Loucy (cell line): Measurements from ENCODE around the gene LRRTM2.
"Not testable (repeated sequence)": the region's sequence is repeated elsewhere in the genome, so short reads cannot be mapped to it uniquely, and the experiment has no call there.

Source experiments
- H2AFZ ChIP-seq: fragments of 200-600 bp; sonication (generic); 2 replicates; pipeline ENCODE4 v1.6.0; 2016; ENCODE audit warnings: antibody characterized with exemption, mild to moderate bottlenecking, low read length, moderate library complexity
- H3F3A ChIP-seq: fragments of 200-600 bp; 2 replicates; pipeline ENCODE4 v1.6.0; 2016; ENCODE audit warnings: antibody characterized with exemption, low read depth, mild to moderate bottlenecking
- H3K27me3 ChIP-seq: fragments of 200-600 bp; sonication (generic); 2 replicates; pipeline ENCODE4 v1.6.1; 2014; ENCODE audit warnings: low read length, mild to moderate bottlenecking; ENCODE audit not compliant: insufficient read depth, poor library complexity, severe bottlenecking
- H3K36me3 ChIP-seq: fragments of 200-600 bp; sonication (generic); 2 replicates; pipeline ENCODE4 v1.6.1; 2016; ENCODE audit warnings: low read length; ENCODE audit not compliant: insufficient read depth
- H3K4me1 ChIP-seq: fragments of 200-600 bp; sonication (generic); 2 replicates; pipeline ENCODE4 v1.5.1; 2014; ENCODE audit warnings: low read length, mild to moderate bottlenecking; ENCODE audit not compliant: insufficient read depth, poor library complexity, severe bottlenecking
- H3K4me2 ChIP-seq: fragments of 200-600 bp; sonication (generic); 2 replicates; pipeline ENCODE4 v1.6.0; 2014; ENCODE audit warnings: antibody characterized with exemption, low read length, low read depth, mild to moderate bottlenecking; ENCODE audit not compliant: poor library complexity, severe bottlenecking
- H3K4me3 ChIP-seq: fragments of 200-600 bp; sonication (generic); 2 replicates; pipeline ENCODE4 v1.5.1; 2014; ENCODE audit warnings: low read length, mild to moderate bottlenecking, mixed read lengths; ENCODE audit not compliant: poor library complexity, severe bottlenecking
- H3K79me2 ChIP-seq: fragments of 200-600 bp; sonication (generic); 2 replicates; pipeline ENCODE4 v1.6.1; 2014; ENCODE audit warnings: low read length; ENCODE audit not compliant: insufficient read depth
- H3K9ac ChIP-seq: fragments of 200-600 bp; sonication (generic); 2 replicates; pipeline ENCODE4 v1.6.0; 2014; ENCODE audit warnings: mild to moderate bottlenecking, low read depth, low read length, moderate library complexity; ENCODE audit not compliant: poor library complexity, severe bottlenecking
- H3K9me2 ChIP-seq: fragments of 200-600 bp; sonication (generic); replicated peaks from 2 replicates; pipeline ENCODE4 v1.6.1; 2016; ENCODE audit warnings: low read depth, low read length, mixed read lengths
- H3K9me3 ChIP-seq: fragments of 200-600 bp; sonication (generic); 2 replicates; pipeline ENCODE4 v1.6.1; 2014; ENCODE audit warnings: mild to moderate bottlenecking, antibody characterized with exemption, low read length, low read depth; ENCODE audit not compliant: insufficient read depth
- H4K20me1 ChIP-seq: fragments of 200-600 bp; sonication (generic); 2 replicates; pipeline ENCODE4 v1.6.0; 2014; ENCODE audit warnings: antibody characterized with exemption, low read length, mild to moderate bottlenecking; ENCODE audit not compliant: insufficient read depth, poor library complexity, severe bottlenecking
- EZH2phosphoT487 ChIP-seq: fragments of 200-600 bp; IDR thresholded peaks from 2 replicates; pipeline ENCODE4 v1.6.1; 2018; ENCODE audit warnings: antibody characterized with exemption, mild to moderate bottlenecking, moderate library complexity, borderline replicate concordance
- TF ChIP-seq, protein P1 (sequence below): fragments of 200-600 bp; sonication (generic); conservative IDR thresholded peaks from 2 replicates; pipeline ENCODE4 v1.5.1; 2014; ENCODE audit warnings: mild to moderate bottlenecking, antibody characterized with exemption, low read length

LRRTM2 gene

GRCh38 chr5:138874771-138875551 is at the start of gene LRRTM2:
LRRTM2 (minus strand) TSS chr5:138875335; CDS start chr5:138874911, 424 bp downstream.
- no peak within 1 kb of the TSS for H3K9ac ChIP-seq
- H3K9me3 ChIP-seq: no peaks in the 10 kb centered on the region
- no peaks in the 10 kb centered on the region for H4K20me1 ChIP-seq
- no peak within 1 kb of the TSS for H2AFZ ChIP-seq
- no peaks in the 10 kb centered on the region for H3K79me2 ChIP-seq
- no peak within 1 kb of the TSS for H3K4me3 ChIP-seq
- peaks cover 15% of the 10 kb centered on the region for H3K4me1 ChIP-seq
- H3F3A ChIP-seq: no peaks in the 10 kb centered on the region
- H3K4me2 ChIP-seq: no peak within 1 kb of the TSS
- H3K36me3 ChIP-seq: no peaks in the 10 kb centered on the region
- H3K27me3 ChIP-seq: no peaks in the 10 kb centered on the region
- H3K9me2 ChIP-seq: no peaks in the 10 kb centered on the region
- no peak for TF ChIP-seq EZH2phosphoT487
- TF ChIP-seq, protein P1, sequence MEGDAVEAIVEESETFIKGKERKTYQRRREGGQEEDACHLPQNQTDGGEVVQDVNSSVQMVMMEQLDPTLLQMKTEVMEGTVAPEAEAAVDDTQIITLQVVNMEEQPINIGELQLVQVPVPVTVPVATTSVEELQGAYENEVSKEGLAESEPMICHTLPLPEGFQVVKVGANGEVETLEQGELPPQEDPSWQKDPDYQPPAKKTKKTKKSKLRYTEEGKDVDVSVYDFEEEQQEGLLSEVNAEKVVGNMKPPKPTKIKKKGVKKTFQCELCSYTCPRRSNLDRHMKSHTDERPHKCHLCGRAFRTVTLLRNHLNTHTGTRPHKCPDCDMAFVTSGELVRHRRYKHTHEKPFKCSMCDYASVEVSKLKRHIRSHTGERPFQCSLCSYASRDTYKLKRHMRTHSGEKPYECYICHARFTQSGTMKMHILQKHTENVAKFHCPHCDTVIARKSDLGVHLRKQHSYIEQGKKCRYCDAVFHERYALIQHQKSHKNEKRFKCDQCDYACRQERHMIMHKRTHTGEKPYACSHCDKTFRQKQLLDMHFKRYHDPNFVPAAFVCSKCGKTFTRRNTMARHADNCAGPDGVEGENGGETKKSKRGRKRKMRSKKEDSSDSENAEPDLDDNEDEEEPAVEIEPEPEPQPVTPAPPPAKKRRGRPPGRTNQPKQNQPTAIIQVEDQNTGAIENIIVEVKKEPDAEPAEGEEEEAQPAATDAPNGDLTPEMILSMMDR: no peak

DNA sequence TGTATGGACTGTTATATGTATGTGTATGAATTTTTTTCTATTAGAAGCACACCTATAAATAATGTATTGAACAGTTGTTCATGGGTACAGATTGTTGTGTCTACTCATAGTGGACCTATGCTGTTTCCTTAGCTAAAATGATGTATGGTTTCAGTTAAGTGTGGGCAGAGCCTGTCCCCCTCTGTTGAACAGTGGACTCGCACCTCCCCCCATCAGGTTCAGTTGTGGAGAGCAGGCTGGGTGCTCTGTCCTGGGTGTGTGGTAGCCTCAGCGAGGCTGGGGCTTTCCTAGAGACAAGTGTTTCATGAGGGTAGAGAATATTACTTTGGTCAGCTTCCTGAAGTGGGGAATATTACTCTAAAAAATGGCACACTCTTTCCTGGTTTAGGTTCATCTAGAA is 47.4 kb upstream of the LRRTM2 start:
- H3K27me3 ChIP-seq: no peaks in the 10 kb centered on the region
- H3K9ac ChIP-seq: no peak overlapping the region
- H2AFZ ChIP-seq: no peak overlapping the region
- peaks cover 26% of the 10 kb centered on the region; the same call in 1 of the 2 replicates for H3K36me3 ChIP-seq
- H3K9me3 ChIP-seq: no peaks in the 10 kb centered on the region
- no peak overlapping the region for H3K4me3 ChIP-seq
- H3K79me2 ChIP-seq: no peaks in the 10 kb centered on the region
- H4K20me1 ChIP-seq: no peaks in the 10 kb centered on the region
- H3F3A ChIP-seq: no peaks in the 10 kb centered on the region
- TF ChIP-seq, protein P1: peak; percentile 29
- no peak for TF ChIP-seq EZH2phosphoT487
- peaks cover 7% of the 10 kb centered on the region for H3K4me1 ChIP-seq
- no peak overlapping the region for H3K4me2 ChIP-seq
- no peaks in the 10 kb centered on the region for H3K9me2 ChIP-seq

DNA sequence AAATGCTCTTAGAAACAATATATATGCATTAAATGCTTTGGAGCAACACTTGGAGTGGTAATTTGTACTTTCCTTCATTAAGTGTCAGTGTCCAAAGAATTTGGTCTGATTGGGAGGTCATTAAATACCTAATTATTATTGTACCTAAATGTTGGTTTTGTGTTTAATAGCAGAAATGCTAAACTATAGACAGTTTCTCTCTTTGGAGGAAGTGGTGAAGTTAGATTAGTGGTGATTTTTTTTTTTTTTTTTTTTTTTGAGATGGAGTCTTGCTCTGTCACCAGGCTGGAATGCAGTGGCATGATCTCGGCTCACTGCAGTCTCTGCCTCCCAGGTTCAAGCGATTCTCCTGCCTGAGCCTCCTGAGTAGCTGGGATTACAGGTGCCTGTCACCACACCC is 46.2 kb upstream of the LRRTM2 start:
- H3K79me2 ChIP-seq, H3K27me3 ChIP-seq, H3K9me2 ChIP-seq, H3K9ac ChIP-seq, H2AFZ ChIP-seq, H3K9me3 ChIP-seq, H4K20me1 ChIP-seq, H3K4me1 ChIP-seq, H3F3A ChIP-seq, H3K4me2 ChIP-seq, H3K4me3 ChIP-seq: not testable (repeated sequence)
- peaks cover 16% of the 10 kb centered on the region; the same call in 1 of the 2 replicates for H3K36me3 ChIP-seq

DNA sequence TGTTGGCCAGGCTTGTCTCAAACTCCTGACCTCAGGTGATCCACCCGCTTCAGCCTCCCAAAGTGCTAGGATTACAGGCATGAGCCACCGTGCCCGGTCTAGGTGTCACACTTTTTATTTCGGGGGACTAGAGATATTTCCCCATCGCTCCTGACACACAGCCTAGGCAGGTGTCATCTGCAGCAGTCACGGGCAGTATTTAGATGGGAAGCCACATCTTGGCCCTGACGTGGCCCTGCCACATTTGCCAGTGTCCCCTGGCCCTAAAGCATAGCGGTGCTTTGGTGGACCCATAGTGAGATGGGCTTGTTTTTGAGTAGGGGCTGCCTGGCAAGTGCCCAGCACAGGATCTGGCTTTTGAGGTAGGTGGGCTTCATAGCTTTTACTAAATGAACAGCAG is 45.0 kb upstream of the LRRTM2 start:
- Histone ChIP-seq H3K27me3 (no peaks in the 10 kb centered on the region), H3K9ac (no peak overlapping the region), H2AFZ (no peak overlapping the region), H3K36me3 (peaks cover 8% of the 10 kb centered on the region; the same call in 1 of the 2 replicates), H3K79me2 (no peaks in the 10 kb centered on the region), H3K9me2 (no peaks in the 10 kb centered on the region), H3K9me3 (no peaks in the 10 kb centered on the region), H4K20me1 (no peaks in the 10 kb centered on the region), H3K4me3 (no peak overlapping the region), H3F3A (no peaks in the 10 kb centered on the region), H3K4me2 (no peak overlapping the region), H3K4me1 (peaks cover 7% of the 10 kb centered on the region)
- TF ChIP-seq, protein P1: no peak
- no peak for TF ChIP-seq EZH2phosphoT487
